HCT116 (cell line): ENCODE results near the gene USP16. TPM values are rescaled to one million over a fixed set of nuclear protein-coding genes. Genes with fewer than 3 reads are reported as not detected.

Experiments
- ATAC-seq: fragments of 200-7000 bp; cut with Tn5 transposase; 2 replicates; pipeline ENCODE4 v1.9.1; 2020; ENCODE audit warnings: mild to moderate bottlenecking, moderate library complexity
- BruUV-seq: library from RNA; stranded (reverse); fragments of 400-500 nt; replicated peaks from 2 replicates; lab custom pipeline; 2021; lab: Mats Ljungman, UMichigan
- CTCF ChIA-PET: fragments of 300-600 bp; sonication (Branson Sonifier 250); formaldehyde crosslinking; loops from one replicate; lab custom pipeline; 2021; ENCODE audit warnings: antibody characterized with exemption; lab: Charles Lee
- POLR2A ChIA-PET: fragments of 300-600, 350-600 bp; sonication (Branson Sonifier 250); formaldehyde crosslinking; loops from one replicate; lab custom pipeline; 2021; ENCODE audit warnings: antibody characterized with exemption; lab: Charles Lee
- RAD21 ChIA-PET, 2 experiments: fragments of 300-600 bp; sonication (Branson Sonifier 250); formaldehyde crosslinking; loops; one replicate each; lab custom pipeline; 2023; ENCODE audit warnings: low total read pairs in 2 of 2; ENCODE audit not compliant: uncharacterized antibody in 2 of 2, unreplicated experiment in 2 of 2, low non-redundant PET in 1 of 2; lab: Charles Lee
- DNase-seq: peaks from one replicate; pipeline ENCODE4 v3.0.0-alpha.2; 2010; ENCODE audit warnings: low read depth, low spot score
- H2AFZ ChIP-seq: fragments of 200-600 bp; shearing (Covaris generic), sonication (generic); 2 replicates; pipeline ENCODE4 v1.6.1; 2017; ENCODE audit warnings: low read depth, mixed run types, mixed read lengths, antibody characterized with exemption, low read length; ENCODE audit not compliant: poor library complexity, severe bottlenecking
- H3K27ac ChIP-seq: 2 replicates; pipeline ENCODE4 v1.5.1; 2012; ENCODE audit warnings: low read depth, low read length
- H3K27me3 ChIP-seq: fragments of 200-600 bp; sonication (generic); 2 replicates; pipeline ENCODE4 v1.6.1; 2016; ENCODE audit warnings: mixed run types, low read length, mixed read lengths; ENCODE audit not compliant: insufficient read depth
- H3K36me3 ChIP-seq, 2 experiments: fragments of 200-500 bp in 1 of 2; fragments of 200-600 bp in 1 of 2; sonication (Bioruptor generic) in 1 of 2; sonication (generic) in 1 of 2; 2 replicates each; pipeline versions ENCODE4 v1.5.1 to v1.6.1; 2014 to 2016; ENCODE audit warnings: low read length in 2 of 2, inconsistent platforms in 1 of 2, mixed read lengths in 1 of 2, mixed run types in 1 of 2; ENCODE audit not compliant: insufficient read depth in 2 of 2, control insufficient read depth in 1 of 2
- H3K4me1 ChIP-seq, 2 experiments: fragments of 200-600 bp in 1 of 2; sonication (generic) in 1 of 2; 2 replicates each; pipeline versions ENCODE4 v1.5.1 to v1.6.1; 2012 to 2017; ENCODE audit warnings: low read length in 2 of 2, inconsistent platforms in 1 of 2, mild to moderate bottlenecking in 1 of 2, mixed read lengths in 1 of 2, mixed run types in 1 of 2, moderate library complexity in 1 of 2; ENCODE audit not compliant: insufficient read depth in 2 of 2, control insufficient read depth in 1 of 2
- H3K4me2 ChIP-seq: fragments of 200-600 bp; sonication (generic); 2 replicates; pipeline ENCODE4 v1.6.1; 2017; ENCODE audit warnings: mixed run types, low read length, mixed read lengths
- H3K4me3 ChIP-seq, 2 experiments: fragments of 200-600 bp in 1 of 2; sonication (generic) in 1 of 2; replicated peaks in 1 of 2; 2 replicates each; pipeline ENCODE4 v1.5.1; 2011 to 2016; ENCODE audit warnings: low read length in 2 of 2, control low read depth in 1 of 2, low read depth in 1 of 2, mild to moderate bottlenecking in 1 of 2, mixed read lengths in 1 of 2, mixed run types in 1 of 2
- H3K79me2 ChIP-seq: fragments of 200-600 bp; sonication (generic); 2 replicates; pipeline ENCODE4 v1.6.1; 2017; ENCODE audit warnings: mild to moderate bottlenecking, mixed run types, low read length, moderate library complexity, mixed read lengths; ENCODE audit not compliant: insufficient read depth
- H3K9ac ChIP-seq: fragments of 200-600 bp; sonication (generic); 2 replicates; pipeline ENCODE4 v1.6.1; 2016; ENCODE audit warnings: low read length, mixed read lengths
- H3K9me2 ChIP-seq: fragments of 200-600 bp; sonication (generic), shearing (Covaris generic); 2 replicates; pipeline ENCODE4 v1.6.1; 2017; ENCODE audit warnings: mixed run types, mild to moderate bottlenecking, moderate library complexity; ENCODE audit not compliant: insufficient read depth
- H3K9me3 ChIP-seq, 2 experiments: fragments of 200-500 bp in 1 of 2; fragments of 200-600 bp in 1 of 2; sonication (Bioruptor generic) in 1 of 2; sonication (generic) in 1 of 2; 2 replicates each; pipeline ENCODE4 v1.6.1; 2014 to 2017; ENCODE audit warnings: low read length in 2 of 2, mixed read lengths in 2 of 2, inconsistent platforms in 1 of 2, low read depth in 1 of 2, mild to moderate bottlenecking in 1 of 2, mixed run types in 1 of 2, moderate library complexity in 1 of 2; ENCODE audit not compliant: control insufficient read depth in 1 of 2, insufficient read depth in 1 of 2
- H4K20me1 ChIP-seq: fragments of 200-600 bp; sonication (generic), shearing (Covaris generic); 2 replicates; pipeline ENCODE4 v1.6.1; 2017; ENCODE audit warnings: mixed run types, mild to moderate bottlenecking, moderate library complexity; ENCODE audit not compliant: insufficient read depth
- CEBPB ChIP-seq: IDR thresholded peaks from 2 replicates; pipeline ENCODE4 v1.6.1; 2012; ENCODE audit warnings: low read depth
- JUND ChIP-seq: IDR thresholded peaks from 2 replicates; pipeline ENCODE4 v1.6.1; 2012
- POLR2AphosphoS5 ChIP-seq: IDR thresholded peaks from 2 replicates; pipeline ENCODE4 v1.6.1; 2011; ENCODE audit warnings: mild to moderate bottlenecking, low read depth, low read length, moderate library complexity
- SIN3A ChIP-seq: IDR thresholded peaks from 2 replicates; pipeline ENCODE4 v1.6.1; 2012; ENCODE audit warnings: low read depth
- SRF ChIP-seq: IDR thresholded peaks from 2 replicates; pipeline ENCODE4 v1.6.1; 2012; ENCODE audit warnings: low read depth
- YY1 ChIP-seq: IDR thresholded peaks from 2 replicates; pipeline ENCODE4 v1.6.1; 2011; ENCODE audit warnings: low read length, low read depth, moderate library complexity, mild to moderate bottlenecking; ENCODE audit not compliant: insufficient replicate concordance; ENCODE audit errors: extremely low read depth
- ZBTB33 ChIP-seq: IDR thresholded peaks from 2 replicates; pipeline ENCODE4 v1.6.1; 2011; ENCODE audit warnings: mild to moderate bottlenecking, low read length, moderate library complexity; ENCODE audit not compliant: insufficient replicate concordance; ENCODE audit errors: extremely low read depth
- ZFX ChIP-seq: fragments of 450-650 bp; IDR thresholded peaks from 2 replicates; pipeline ENCODE4 v1.6.1; 2017
- ZNF274 ChIP-seq: fragments of 200-500 bp; sonication (Bioruptor generic); IDR thresholded peaks from 2 replicates; pipeline ENCODE4 v1.6.1; 2014; ENCODE audit warnings: mild to moderate bottlenecking, low read depth, low read length, inconsistent platforms
- intact Hi-C: fragments of 100-400 bp; cut with micrococcal nuclease; formaldehyde crosslinking; loops from 2 replicates; pipeline ENCODE4 v1.10.0; 2022
- total RNA-seq: library from RNA; stranded (reverse); gene quantifications from one replicate; pipeline ENCODE4 v1.2.1, GENCODE V29; 2021; ENCODE audit not compliant: unreplicated experiment

USP16 gene
- total RNA-seq, 1 experiment from 2014 or later: 35.9 TPM

- no peak overlapping the region for H3K9ac ChIP-seq
- H4K20me1 ChIP-seq: no peaks in the 10 kb centered on the region
- TF ChIP-seq JUND (no peak), YY1 (no peak), SRF (no peak), CEBPB (no peak), ZNF274 (no peak), SIN3A (no peak), POLR2AphosphoS5 (no peak), ZBTB33 (no peak), ZFX (no peak)
- no peaks in the 10 kb centered on the region for H3K9me3 ChIP-seq
- intact Hi-C loops: no loop called here
- peaks cover 45 to 49% of the 10 kb centered on the region in 2 experiments; a peak in 3 of 4 replicates for H3K36me3 ChIP-seq
- no peaks in the 10 kb centered on the region for H3K9me2 ChIP-seq
- POLR2A ChIA-PET: no interaction called here
- H3K27ac ChIP-seq: no peak overlapping the region
- no peaks in the 10 kb centered on the region for H3K27me3 ChIP-seq
- H2AFZ ChIP-seq: no peak overlapping the region
- no peaks in the 10 kb centered on the region; the same call in none of the 2 replicates for H3K79me2 ChIP-seq
- RAD21 ChIA-PET: no interaction called here
- H3K4me2 ChIP-seq: no peak overlapping the region
- H3K4me3 ChIP-seq: no peak overlapping the region
- CTCF ChIA-PET: no interaction called here
- H3K4me1 ChIP-seq: no peaks in the 10 kb centered on the region
- ATAC-seq (no peak), DNase-seq (no peak)
- no TSS peak for BruUV-seq
These were observed 27.8 kb downstream of the USP16 start for GRCh38 chr21:29052224-29052623.
